A549 (cell line): Measurements from ENCODE around the gene CNGA2. TPM values are rescaled to one million over a fixed set of nuclear protein-coding genes. Genes with fewer than 3 reads are reported as not detected.

ENCODE experiments used
- ATAC-seq, 2 experiments: fragments of 200-7000 bp in 1 of 2; fragments of >200 bp in 1 of 2; cut with Nextera tagmentation in 1 of 2; cut with Tn5 transposase in 1 of 2; 3 replicates each; pipeline versions ENCODE4 v1.8.0 to v1.9.1; 2018 to 2020; ENCODE audit warnings: mild to moderate bottlenecking in 1 of 2, moderate library complexity in 1 of 2
- CTCF ChIA-PET: fragments of 300-600 bp; sonication (Branson Sonifier 250); formaldehyde crosslinking; extraction: SDS; loops from one replicate; lab custom pipeline; 2021; ENCODE audit warnings: antibody characterized with exemption, inconsistent platforms; lab: Yijun Ruan, JAX
- POLR2A ChIA-PET: fragments of 350-600 bp; formaldehyde crosslinking; extraction: SDS; loops from one replicate; lab custom pipeline; 2021; ENCODE audit warnings: antibody characterized with exemption, inconsistent platforms; lab: Yijun Ruan, JAX
- DNase-seq, 2 experiments: peaks; one replicate each; pipeline versions ENCODE4 v3.0.0 to v3.0.0-alpha.2; 2011 to 2016; ENCODE audit warnings: low read depth in 1 of 2, low spot score in 1 of 2
- FAIRE-seq: peaks from 2 replicates; lab custom pipeline; 2011; peaks lifted over from hg19 to GRCh38; lab: Jason Lieb, UNC
- H3K27ac ChIP-seq, 2 experiments: fragments of >200 bp; sonication (Bioruptor Twin); formaldehyde crosslinking; 3 replicates each; pipeline ENCODE4 v1.5.1; 2016 to 2017
- H3K4me1 ChIP-seq: fragments of >200 bp; sonication (Bioruptor Twin); formaldehyde crosslinking; 3 replicates; pipeline ENCODE4 v1.6.1; 2016
- H3K4me2 ChIP-seq: fragments of >200 bp; sonication (Bioruptor Twin); formaldehyde crosslinking; 3 replicates; pipeline ENCODE4 v1.6.1; 2016
- H3K4me3 ChIP-seq: fragments of >200 bp; sonication (Bioruptor Twin); formaldehyde crosslinking; 3 replicates; pipeline ENCODE4 v1.5.1; 2016
- H3K9me3 ChIP-seq: fragments of >200 bp; sonication (Bioruptor Twin); formaldehyde crosslinking; 3 replicates; pipeline ENCODE4 v1.6.1; 2016
- ATOH8 ChIP-seq: fragments of 250-450 bp; sonication (Bioruptor Pico); IDR thresholded peaks from 2 replicates; pipeline ENCODE4 v1.5.0; 2020; ENCODE audit warnings: low read depth, mild to moderate bottlenecking, moderate library complexity
- BCL3 ChIP-seq: fragments of >200 bp; sonication (Bioruptor Twin); formaldehyde crosslinking; IDR thresholded peaks from 3 replicates; pipeline ENCODE4 v1.6.1; 2016
- CBX2 ChIP-seq: fragments of 200-600 bp; sonication (generic); IDR thresholded peaks from 2 replicates; pipeline ENCODE4 v1.6.1; 2016; ENCODE audit warnings: low read depth, mild to moderate bottlenecking, borderline replicate concordance
- CBX8 ChIP-seq: fragments of 200-600 bp; sonication (generic); IDR thresholded peaks from 2 replicates; pipeline ENCODE4 v1.6.1; 2016
- CEBPB ChIP-seq, 2 experiments: fragments of >200 bp in 1 of 2; sonication (Bioruptor Twin) in 1 of 2; formaldehyde crosslinking in 1 of 2; IDR thresholded peaks; 2 replicates each; pipeline ENCODE4 v1.6.1; 2012 to 2016
- CHD2 ChIP-seq: fragments of 150-350 bp; IDR thresholded peaks from 2 replicates; pipeline ENCODE4 v1.6.1; 2014; ENCODE audit warnings: low read length; ENCODE audit not compliant: partially characterized antibody
- CHD4 ChIP-seq: fragments of 200-600 bp; sonication (generic); IDR thresholded peaks from 2 replicates; pipeline ENCODE4 v1.6.1; 2016; ENCODE audit warnings: antibody characterized with exemption, mild to moderate bottlenecking, borderline replicate concordance
- EHMT2 ChIP-seq: fragments of 200-600 bp; sonication (generic); IDR thresholded peaks from 2 replicates; pipeline ENCODE4 v1.6.1; 2016; ENCODE audit warnings: antibody characterized with exemption, low read depth, mild to moderate bottlenecking, moderate library complexity
- FOSB ChIP-seq: fragments of 250-450 bp; sonication (Bioruptor Pico); IDR thresholded peaks from 2 replicates; pipeline ENCODE4 v1.5.0; 2020; ENCODE audit warnings: mild to moderate bottlenecking, moderate library complexity
- FOXS1 ChIP-seq: fragments of 250-450 bp; sonication (Bioruptor Pico); IDR thresholded peaks from 2 replicates; pipeline ENCODE4 v1.5.0; 2020; ENCODE audit warnings: mild to moderate bottlenecking, moderate library complexity
- GATA3 ChIP-seq: IDR thresholded peaks from 2 replicates; pipeline ENCODE4 v1.6.1; 2012; ENCODE audit warnings: borderline replicate concordance
- HDAC2 ChIP-seq: fragments of 200-600 bp; sonication (generic); IDR thresholded peaks from 2 replicates; pipeline ENCODE4 v1.6.1; 2016
- HEYL ChIP-seq: fragments of 250-450 bp; sonication (Bioruptor Pico); IDR thresholded peaks from 2 replicates; pipeline ENCODE4 v1.8.0; 2021; ENCODE audit warnings: mild to moderate bottlenecking, moderate library complexity
- HOXB13 ChIP-seq: fragments of 250-450 bp; sonication (Bioruptor Pico); IDR thresholded peaks from 2 replicates; pipeline ENCODE4 v1.5.0; 2020; ENCODE audit warnings: low read depth, mild to moderate bottlenecking, moderate library complexity
- HOXB5 ChIP-seq: fragments of 250-450 bp; sonication (Bioruptor Pico); IDR thresholded peaks from 2 replicates; pipeline ENCODE4 v1.5.0; 2020; ENCODE audit warnings: mild to moderate bottlenecking, moderate library complexity
- JUN ChIP-seq, 2 experiments: fragments of >200 bp; sonication (Bioruptor Twin); formaldehyde crosslinking; IDR thresholded peaks; 2 replicates in 1 of 2; 3 replicates in 1 of 2; pipeline ENCODE4 v1.6.1; 2016 to 2017
- JUNB ChIP-seq: fragments of >200 bp; sonication (Bioruptor Twin); formaldehyde crosslinking; IDR thresholded peaks from 2 replicates; pipeline ENCODE4 v1.6.1; 2016
- MAFK ChIP-seq: fragments of 450-650 bp; IDR thresholded peaks from 2 replicates; pipeline ENCODE4 v1.6.1; 2014; ENCODE audit not compliant: partially characterized antibody
- MAZ ChIP-seq: fragments of 150-350 bp; IDR thresholded peaks from 2 replicates; pipeline ENCODE4 v1.6.1; 2014; ENCODE audit warnings: antibody characterized with exemption, low read depth, low read length, borderline replicate concordance
- NFE2L2 ChIP-seq: fragments of 150-350 bp; conservative IDR thresholded peaks from 2 replicates; pipeline ENCODE4 v1.6.1; 2014; ENCODE audit warnings: low read length
- NR3C1 ChIP-seq: fragments of >200 bp; sonication (Bioruptor Twin); formaldehyde crosslinking; IDR thresholded peaks from 3 replicates; pipeline ENCODE4 v1.6.1; 2017
- PBX3 ChIP-seq: IDR thresholded peaks from 2 replicates; pipeline ENCODE4 v1.6.1; 2012
- RAD21 ChIP-seq, 2 experiments: fragments of >200 bp in 1 of 2; sonication (Bioruptor Twin) in 1 of 2; formaldehyde crosslinking in 1 of 2; IDR thresholded peaks in 1 of 2; conservative IDR thresholded peaks in 1 of 2; 2 replicates in 1 of 2; 3 replicates in 1 of 2; pipeline ENCODE4 v1.6.1; 2012 to 2018; ENCODE audit warnings: inconsistent platforms in 1 of 2
- RCOR1 ChIP-seq: fragments of 150-350 bp; IDR thresholded peaks from 2 replicates; pipeline ENCODE4 v1.6.1; 2014; ENCODE audit warnings: antibody characterized with exemption, low read length, low read depth
- RNF2 ChIP-seq: fragments of 200-600 bp; sonication (generic); IDR thresholded peaks from 2 replicates; pipeline ENCODE4 v1.6.1; 2016; ENCODE audit warnings: low read depth, mild to moderate bottlenecking, antibody characterized with exemption, moderate library complexity, borderline replicate concordance
- SMC3 ChIP-seq: fragments of >200 bp; sonication (Bioruptor Twin); formaldehyde crosslinking; IDR thresholded peaks from 3 replicates; pipeline ENCODE4 v1.6.1; 2018; ENCODE audit warnings: inconsistent platforms
- TP53 ChIP-seq: fragments of 250-450 bp; sonication (Bioruptor Pico); IDR thresholded peaks from 2 replicates; pipeline ENCODE4 v1.5.0; 2021; ENCODE audit warnings: mild to moderate bottlenecking, moderate library complexity
- WGBS: methylation state at CpG from one replicate; pipeline ENCODE4 v1.1.6; 2017; ENCODE audit errors: missing lambda C conversion rate; 5-methylcytosine and 5-hydroxymethylcytosine counted together
- polyA plus RNA-seq, 4 experiments: library from polyadenylated mRNA; depleted of rRNA in 3 of 4; stranded (reverse); fragments of >200 nt; fragmentation: RNase III in 1 of 4; extraction: RNeasy Plus Mini Kit Qiagen cat#74134 plus additional on column Dnase treatment in 1 of 4; gene quantifications; 2 replicates in 3 of 4; 3 replicates in 1 of 4; pipeline ENCODE4 v1.2.3, GENCODE V29; 2011 to 2017
- TF ChIP-seq, protein P1 (sequence below): fragments of 450-650 bp; IDR thresholded peaks from 2 replicates; pipeline ENCODE4 v1.6.1; 2014; ENCODE audit warnings: antibody characterized with exemption
- TF ChIP-seq, protein P2 (sequence below): IDR thresholded peaks from 2 replicates; pipeline ENCODE4 v1.6.1; 2012; ENCODE audit warnings: low read depth, borderline replicate concordance

Gene CNGA2
- polyA plus RNA-seq, 2 of the 4 experiments (the other 2 are of a cell fraction) = not detected

DNA sequence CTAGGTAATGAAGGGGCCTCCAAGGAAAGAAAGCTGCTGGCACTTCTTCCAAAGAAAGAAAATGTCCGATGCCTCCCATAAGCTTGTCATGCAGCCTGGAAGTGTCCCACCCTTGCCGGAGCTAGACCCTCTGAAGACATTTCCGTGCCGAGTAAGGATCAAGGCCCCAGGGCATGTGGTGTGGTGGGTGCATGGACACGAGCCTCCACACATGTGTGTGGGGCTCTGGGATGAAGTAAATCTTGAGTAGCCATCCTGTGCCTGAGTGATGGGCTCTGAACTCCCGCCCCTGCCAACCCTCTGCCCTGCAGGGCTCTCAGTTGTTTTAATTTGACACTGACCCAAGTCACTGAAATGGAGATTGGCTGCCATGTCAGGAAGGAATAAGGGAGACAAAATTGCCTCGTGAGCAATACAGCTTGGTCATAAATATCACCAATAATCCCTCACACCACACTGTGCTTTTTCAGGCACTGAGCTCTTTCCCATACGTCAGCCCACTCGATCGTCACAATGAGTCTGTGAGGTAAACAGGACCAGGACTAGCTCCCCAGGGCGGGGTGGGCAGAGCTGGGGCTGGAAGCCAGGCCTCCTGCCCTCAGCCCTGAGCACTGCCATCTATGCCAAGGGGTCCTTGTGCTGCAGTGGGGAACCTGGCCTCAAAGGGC is 24.6 kb downstream of the CNGA2 start (continued):
- TF ChIP-seq ATOH8 (CRISPR knock-in tag) (no peak), EHMT2 (no peak), TP53 (CRISPR knock-in tag) (no peak), NR3C1 (no peak), CBX8 (no peak), HEYL (no peak)
- TF ChIP-seq, all 56 proteins: peak for 0

- FAIRE-seq = peak; percentile 90
Measured at GRCh38 chrX:151762802-151763201, 28.3 kb downstream of the CNGA2 start.

GRCh38 chrX:151763711-151764110 is 29.2 kb downstream of the CNGA2 start:
- CTCF ChIA-PET = interaction anchor here (1.4 to 1.9 kb wide), 2 partner anchors 10 to 12 kb away, joined by 6 to 8 read pairs; no protein-coding TSS in a partner anchor
- no peaks in the 10 kb centered on the region for H3K4me1 ChIP-seq
- H3K9me3 ChIP-seq = no peaks in the 10 kb centered on the region
- TF ChIP-seq FOXS1 (CRISPR knock-in tag) (no peak), HEYL (no peak), MAFK (no peak), SMC3 (no peak), JUNB (no peak), RNF2 (no peak), GATA3 (no peak)
- TF ChIP-seq, protein P1, sequence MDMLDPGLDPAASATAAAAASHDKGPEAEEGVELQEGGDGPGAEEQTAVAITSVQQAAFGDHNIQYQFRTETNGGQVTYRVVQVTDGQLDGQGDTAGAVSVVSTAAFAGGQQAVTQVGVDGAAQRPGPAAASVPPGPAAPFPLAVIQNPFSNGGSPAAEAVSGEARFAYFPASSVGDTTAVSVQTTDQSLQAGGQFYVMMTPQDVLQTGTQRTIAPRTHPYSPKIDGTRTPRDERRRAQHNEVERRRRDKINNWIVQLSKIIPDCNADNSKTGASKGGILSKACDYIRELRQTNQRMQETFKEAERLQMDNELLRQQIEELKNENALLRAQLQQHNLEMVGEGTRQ = no peak
- no peak overlapping the region for H3K4me3 ChIP-seq
- FAIRE-seq (no peak), ATAC-seq (no peak), DNase-seq (no peak)
- no peak overlapping the region for H3K4me2 ChIP-seq
- whole genome bisulfite sequencing = 63% methylated on average over 8 of the region's 8 CpGs
- H3K27ac ChIP-seq = no peak overlapping the region
- POLR2A ChIA-PET = no interaction called here

More at GRCh38 chrX:151762802-151763201, 28.3 kb downstream of the CNGA2 start:
- Histone ChIP-seq H3K4me3 (no peak overlapping the region), H3K9me3 (no peaks in the 10 kb centered on the region), H3K27ac (no peak overlapping the region), H3K4me1 (no peaks in the 10 kb centered on the region), H3K4me2 (no peak overlapping the region)
- POLR2A ChIA-PET = no interaction called here
- CTCF ChIA-PET = interaction anchor here (0.6 to 1.9 kb wide), 4 partner anchors 9 to 719 kb away, joined by 3 to 8 read pairs (median 4); no protein-coding TSS in a partner anchor
- DNase-seq = peak in 1 of 2 experiments; percentile 8
- TF ChIP-seq RAD21 (conservative IDR thresholded peaks at IDR 0.05 in 1 of 2, IDR thresholded peaks at IDR 0.05 in 1 of 2) (peak in 1 of 2 experiments; percentile 14; a peak in 1 of 5 replicates), CHD4 (no peak), SMC3 (0 out of 3 replicates have a peak, but pooled peaks have one; percentile 7), HOXB5 (CRISPR knock-in tag) (no peak)
- 4% methylated on average over 2 of the region's 2 CpGs for WGBS
- ATAC-seq = peak in 1 of 2 experiments; percentile 54; a peak in 2 of 6 replicates

- WGBS = 44% methylated on average over 2 of the region's 2 CpGs
- H3K4me2 ChIP-seq = no peak overlapping the region
- no peak overlapping the region for H3K4me3 ChIP-seq
- CTCF ChIA-PET = interaction anchor here (0.9 to 1.4 kb wide), 3 partner anchors 10 to 39 kb away, joined by 3 to 6 read pairs (median 3); no protein-coding TSS in a partner anchor
- ATAC-seq (no peak), FAIRE-seq (no peak), DNase-seq (no peak)
- H3K9me3 ChIP-seq = no peaks in the 10 kb centered on the region
- POLR2A ChIA-PET = no interaction called here
- no peak overlapping the region for H3K27ac ChIP-seq
- H3K4me1 ChIP-seq = no peaks in the 10 kb centered on the region
- TF ChIP-seq BCL3 = no peak
- no peak for TF ChIP-seq NR3C1
- TF ChIP-seq HOXB13 (CRISPR knock-in tag) = no peak
- no peak for TF ChIP-seq PBX3
- TF ChIP-seq JUN (IDR thresholded peaks at IDR 0.05) = no peak
- TF ChIP-seq RCOR1 = no peak
- TF ChIP-seq CEBPB (IDR thresholded peaks at IDR 0.05) = no peak
- no peak for TF ChIP-seq NFE2L2
- TF ChIP-seq, protein P2, sequence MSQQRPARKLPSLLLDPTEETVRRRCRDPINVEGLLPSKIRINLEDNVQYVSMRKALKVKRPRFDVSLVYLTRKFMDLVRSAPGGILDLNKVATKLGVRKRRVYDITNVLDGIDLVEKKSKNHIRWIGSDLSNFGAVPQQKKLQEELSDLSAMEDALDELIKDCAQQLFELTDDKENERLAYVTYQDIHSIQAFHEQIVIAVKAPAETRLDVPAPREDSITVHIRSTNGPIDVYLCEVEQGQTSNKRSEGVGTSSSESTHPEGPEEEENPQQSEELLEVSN = no peak
- no peak for TF ChIP-seq HEYL
- TF ChIP-seq CBX2 = no peak
- TF ChIP-seq HDAC2 = no peak
- no peak for TF ChIP-seq MAZ
- TF ChIP-seq CBX8 = no peak
- TF ChIP-seq CHD2 = no peak
- no peak for TF ChIP-seq FOSB (CRISPR knock-in tag)
Measured at GRCh38 chrX:151765026-151765425, 30.5 kb downstream of the CNGA2 start.
